NOMO-1 (cell line): ENCODE data around the gene LRP1.

ENCODE experiments used
- DNase-seq, 2 experiments: peaks; one replicate each; lab custom pipeline; 2025; ENCODE audit not compliant: unreplicated experiment in 2 of 2; lab: John Stamatoyannopoulos, UW

The LRP1 gene

DNA sequence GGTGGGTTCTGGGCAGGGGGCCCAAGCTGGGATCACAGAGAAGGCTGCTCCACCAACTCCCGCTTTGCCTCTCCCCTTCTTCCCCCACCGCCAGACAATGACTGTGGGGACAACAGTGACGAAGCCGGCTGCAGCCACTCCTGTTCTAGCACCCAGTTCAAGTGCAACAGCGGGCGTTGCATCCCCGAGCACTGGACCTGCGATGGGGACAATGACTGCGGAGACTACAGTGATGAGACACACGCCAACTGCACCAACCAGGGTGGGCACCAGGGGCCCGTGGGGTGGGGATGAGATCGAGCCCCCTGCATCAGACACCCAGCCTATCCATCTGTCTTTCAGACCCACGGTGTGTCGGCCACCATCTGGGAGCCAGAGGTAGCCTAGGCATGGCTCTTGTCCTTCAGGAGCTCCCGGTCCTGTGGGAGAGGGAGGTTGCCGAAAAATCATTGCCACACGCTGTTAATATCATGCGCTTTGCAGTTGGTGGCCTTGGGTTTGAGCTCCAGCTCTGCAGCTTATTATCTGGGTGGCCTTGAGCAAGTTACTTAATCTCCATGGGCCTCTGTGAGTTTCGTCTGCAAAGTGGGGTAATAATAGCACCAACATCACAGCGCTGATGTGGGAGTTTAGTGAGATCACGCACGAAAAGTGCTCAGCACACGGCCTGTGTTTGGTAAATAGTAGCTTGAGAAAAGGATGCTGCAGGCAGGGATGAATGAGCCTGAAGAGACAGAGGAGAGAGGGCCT lies 40.9 kb downstream of the LRP1 start:
- DNase-seq = no peak

DNA sequence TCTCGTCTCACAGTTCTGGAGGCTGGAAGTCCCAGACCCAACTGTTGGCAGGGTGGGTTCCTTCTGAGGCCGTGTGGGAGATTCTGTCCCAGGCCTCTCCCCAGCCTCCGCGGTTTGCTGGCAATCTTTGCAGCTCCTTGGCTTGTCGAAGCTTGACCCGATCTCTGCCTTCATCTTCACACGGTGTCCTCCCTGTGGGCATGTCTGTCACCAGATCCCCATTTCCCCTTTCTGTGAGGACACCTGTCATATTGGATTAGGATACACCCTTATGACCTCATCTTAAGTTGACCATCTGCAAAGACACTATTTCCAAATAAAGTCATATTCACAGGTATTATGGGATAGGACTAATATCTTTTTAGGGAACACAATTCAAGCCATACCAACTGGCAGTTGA lies 41.7 kb downstream of the LRP1 start:
- no peak for DNase-seq

- no peak for DNase-seq
Measured at GRCh38 chr12:57170408-57170807, 42.1 kb downstream of the LRP1 start.

DNA sequence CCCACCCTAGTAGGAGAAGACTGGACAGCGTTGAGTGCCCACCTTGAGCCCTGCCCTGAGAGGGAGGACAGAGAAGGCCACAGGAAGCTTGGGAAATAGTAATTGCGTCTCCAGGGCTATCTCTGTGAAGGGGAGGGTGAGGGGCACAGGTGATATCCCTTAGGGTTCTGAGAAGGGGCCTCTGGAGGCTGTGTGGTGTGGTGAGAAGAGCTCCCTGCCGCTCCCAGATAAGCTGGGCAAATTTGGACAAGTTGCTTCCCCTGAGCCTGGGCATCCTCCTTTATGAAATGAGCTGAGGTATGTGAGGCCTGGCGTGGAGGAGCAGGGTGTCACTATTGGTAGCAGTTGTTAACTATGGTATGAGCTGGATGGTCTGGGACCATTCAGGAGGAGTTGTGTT lies 42.6 kb downstream of the LRP1 start:
- no peak for DNase-seq

- no peak for DNase-seq
Measured at GRCh38 chr12:57171668-57172067, 43.4 kb downstream of the LRP1 start.

GRCh38 chr12:57173089-57173488 lies 44.8 kb downstream of the LRP1 start:
- peak in 1 of 2 experiments; percentile 6 for DNase-seq

- DNase-seq = no peak
Measured at GRCh38 chr12:57173683-57174082, 45.4 kb downstream of the LRP1 start.

DNA sequence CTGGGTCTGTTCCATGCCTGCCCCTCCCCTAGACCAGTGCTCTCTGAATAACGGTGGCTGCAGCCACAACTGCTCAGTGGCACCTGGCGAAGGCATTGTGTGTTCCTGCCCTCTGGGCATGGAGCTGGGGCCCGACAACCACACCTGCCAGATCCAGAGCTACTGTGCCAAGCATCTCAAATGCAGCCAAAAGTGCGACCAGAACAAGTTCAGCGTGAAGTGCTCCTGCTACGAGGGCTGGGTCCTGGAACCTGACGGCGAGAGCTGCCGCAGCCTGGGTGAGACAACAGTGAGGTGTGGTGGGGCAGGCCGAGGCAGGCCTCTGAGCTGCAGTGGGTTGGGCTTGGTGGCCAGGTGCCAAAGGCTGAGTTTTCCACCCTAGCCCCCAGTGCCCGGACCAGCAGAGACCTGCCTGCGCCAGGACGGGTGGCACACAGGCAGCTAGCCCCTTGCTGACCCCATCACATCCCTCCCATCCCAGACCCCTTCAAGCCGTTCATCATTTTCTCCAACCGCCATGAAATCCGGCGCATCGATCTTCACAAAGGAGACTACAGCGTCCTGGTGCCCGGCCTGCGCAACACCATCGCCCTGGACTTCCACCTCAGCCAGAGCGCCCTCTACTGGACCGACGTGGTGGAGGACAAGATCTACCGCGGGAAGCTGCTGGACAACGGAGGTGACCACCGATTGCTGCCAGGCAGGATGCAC lies 47.3 kb downstream of the LRP1 start:
- DNase-seq = peak; percentile 63 to 77

- DNase-seq = no peak
Measured at GRCh38 chr12:57176139-57176477, 47.8 kb downstream of the LRP1 start.

DNA sequence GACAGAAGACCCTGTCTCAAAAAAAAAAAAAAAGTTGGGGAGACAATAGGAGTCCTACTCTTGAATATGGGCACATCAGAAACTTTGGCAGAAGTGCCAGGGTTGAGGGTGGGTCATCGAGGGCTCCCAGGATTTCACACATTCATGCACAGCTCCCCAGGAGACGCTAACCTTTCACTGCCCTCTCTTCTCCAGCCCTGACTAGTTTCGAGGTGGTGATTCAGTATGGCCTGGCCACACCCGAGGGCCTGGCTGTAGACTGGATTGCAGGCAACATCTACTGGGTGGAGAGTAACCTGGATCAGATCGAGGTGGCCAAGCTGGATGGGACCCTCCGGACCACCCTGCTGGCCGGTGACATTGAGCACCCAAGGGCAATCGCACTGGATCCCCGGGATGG lies 48.6 kb downstream of the LRP1 start:
- DNase-seq = no peak

DNA sequence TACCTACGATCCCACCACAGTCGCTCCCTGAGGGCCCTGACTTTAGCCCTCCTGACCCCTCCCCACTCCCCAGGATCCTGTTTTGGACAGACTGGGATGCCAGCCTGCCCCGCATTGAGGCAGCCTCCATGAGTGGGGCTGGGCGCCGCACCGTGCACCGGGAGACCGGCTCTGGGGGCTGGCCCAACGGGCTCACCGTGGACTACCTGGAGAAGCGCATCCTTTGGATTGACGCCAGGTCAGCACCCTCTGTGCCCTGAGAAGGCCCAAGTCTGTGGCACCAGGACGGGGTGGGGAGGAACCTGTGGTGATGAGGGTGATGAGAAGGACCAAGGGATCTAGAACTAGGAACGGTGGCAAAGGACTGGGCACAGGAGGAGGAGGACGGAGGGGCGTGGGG lies 49.1 kb downstream of the LRP1 start:
- no peak for DNase-seq

DNA sequence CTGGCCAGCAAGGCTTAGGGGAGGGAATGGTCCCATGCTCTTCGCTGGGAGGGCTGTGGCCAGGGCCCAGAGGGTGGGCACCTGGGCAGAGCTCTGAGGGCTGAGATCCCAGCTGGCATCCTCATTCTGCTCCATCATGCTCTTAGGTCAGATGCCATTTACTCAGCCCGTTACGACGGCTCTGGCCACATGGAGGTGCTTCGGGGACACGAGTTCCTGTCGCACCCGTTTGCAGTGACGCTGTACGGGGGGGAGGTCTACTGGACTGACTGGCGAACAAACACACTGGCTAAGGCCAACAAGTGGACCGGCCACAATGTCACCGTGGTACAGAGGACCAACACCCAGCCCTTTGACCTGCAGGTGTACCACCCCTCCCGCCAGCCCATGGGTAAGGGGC lies 49.9 kb downstream of the LRP1 start:
- DNase-seq = no peak

- no peak for DNase-seq
Measured at GRCh38 chr12:57179331-57180086, 51.2 kb downstream of the LRP1 start.

GRCh38 chr12:57180321-57180989 lies 52.2 kb downstream of the LRP1 start:
- no peak for DNase-seq

DNA sequence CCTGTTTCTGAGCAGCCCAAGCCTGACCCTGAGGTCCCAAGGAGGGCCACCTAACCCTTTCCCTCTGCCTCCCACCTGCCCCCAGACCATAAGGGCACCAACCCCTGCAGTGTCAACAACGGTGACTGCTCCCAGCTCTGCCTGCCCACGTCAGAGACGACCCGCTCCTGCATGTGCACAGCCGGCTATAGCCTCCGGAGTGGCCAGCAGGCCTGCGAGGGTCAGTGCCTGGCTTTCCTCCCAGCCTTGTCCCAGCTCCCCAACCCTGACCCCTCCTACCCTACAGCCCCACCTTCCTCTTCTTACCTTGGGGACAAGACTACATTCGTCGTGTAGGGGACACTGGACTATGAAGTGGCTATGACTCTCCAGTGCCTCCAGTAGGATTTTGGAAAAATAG lies 52.8 kb downstream of the LRP1 start:
- DNase-seq = no peak

GRCh38 chr12:57181561-57182155 lies 53.4 kb downstream of the LRP1 start:
- peak in 1 of 2 experiments; percentile 28 for DNase-seq

- peak; percentile 42 to 50 for DNase-seq
Measured at GRCh38 chr12:57182918-57183575, 54.8 kb downstream of the LRP1 start.

GRCh38 chr12:57183939-57184725 lies 55.8 kb downstream of the LRP1 start:
- DNase-seq = no peak

GRCh38 chr12:57185403-57185802 lies 57.1 kb downstream of the LRP1 start:
- DNase-seq = no peak
